ENCODE results near the gene PTPRN2. TPM values are rescaled to one million over a fixed set of nuclear protein-coding genes. Genes with fewer than 3 reads are reported as not detected.

Gene PTPRN2
- total and polyA plus RNA-seq, 7 donors, result 3.2 to 7.1 (median 5.5) TPM

- Histone ChIP-seq H3K9me3 (no peaks in the 10 kb centered on the region), H3K27me3 (peaks cover 0 to 8% (median 0%) of the 10 kb centered on the region in 3 donors), H3K27ac (no peak overlapping the region), H3K4me1 (no peaks in the 10 kb centered on the region), H3K36me3 (no peaks in the 10 kb centered on the region), H3K4me3 (no peak overlapping the region)
- intact Hi-C loops (cut with DNase I), result no loop called here
- TF ChIP-seq POLR2A (IDR thresholded peaks at IDR 0.05), result no peak
- no peak for TF ChIP-seq CTCF (IDR thresholded peaks at IDR 0.05)
- TF ChIP-seq POLR2AphosphoS5 (IDR thresholded peaks at IDR 0.05), result no peak
- no peak for TF ChIP-seq EP300 (IDR thresholded peaks at IDR 0.05)
- DNase-seq, result peak; percentile 27
- 92 to 93% methylated on average over 14 of the region's 14 CpGs for WGBS, 2 donors
Observed at GRCh38 chr7:157602581-157602980, 985.0 kb downstream of the PTPRN2 start.

GRCh38 chr7:157602156-157602555 lies 985.5 kb downstream of the PTPRN2 start:
- Histone ChIP-seq H3K4me1 (no peaks in the 10 kb centered on the region), H3K9me3 (no peaks in the 10 kb centered on the region), H3K27ac (no peak overlapping the region), H3K27me3 (peaks cover 0 to 8% (median 0%) of the 10 kb centered on the region in 3 donors), H3K4me3 (no peak overlapping the region), H3K36me3 (no peaks in the 10 kb centered on the region)
- TF ChIP-seq POLR2A (IDR thresholded peaks at IDR 0.05), result no peak
- no peak for TF ChIP-seq CTCF (IDR thresholded peaks at IDR 0.05)
- no peak for TF ChIP-seq EP300 (IDR thresholded peaks at IDR 0.05)
- no peak for TF ChIP-seq POLR2AphosphoS5 (IDR thresholded peaks at IDR 0.05)
- 93 to 94% methylated on average over 15 of the region's 15 CpGs for WGBS, 2 donors
- intact Hi-C loops (cut with DNase I), result no loop called here
- peak; percentile 22 for DNase-seq

- H3K36me3 ChIP-seq, result no peaks in the 10 kb centered on the region
- no peaks in the 10 kb centered on the region for H3K4me1 ChIP-seq
- peaks cover 0 to 8% (median 0%) of the 10 kb centered on the region in 3 donors for H3K27me3 ChIP-seq
- H3K27ac ChIP-seq, result no peak overlapping the region
- TF ChIP-seq EP300 (IDR thresholded peaks at IDR 0.05) (no peak), POLR2AphosphoS5 (IDR thresholded peaks at IDR 0.05) (no peak), POLR2A (IDR thresholded peaks at IDR 0.05) (no peak), CTCF (IDR thresholded peaks at IDR 0.05) (no peak)
- H3K9me3 ChIP-seq, result no peaks in the 10 kb centered on the region
- intact Hi-C loops (cut with DNase I), result no loop called here
- 86 to 89% methylated on average over 11 of the region's 11 CpGs for WGBS, 2 donors
- peak; percentile 44 for DNase-seq
- H3K4me3 ChIP-seq, result no peak overlapping the region
Observed at GRCh38 chr7:157601530-157601929, 986.1 kb downstream of the PTPRN2 start.

- Histone ChIP-seq H3K27me3 (no peaks in the 10 kb centered on the region), H3K4me1 (no peaks in the 10 kb centered on the region), H3K36me3 (no peaks in the 10 kb centered on the region), H3K4me3 (no peak overlapping the region), H3K9me3 (no peaks in the 10 kb centered on the region), H3K27ac (no peak overlapping the region)
- 90 to 94% methylated on average over 4 of the region's 4 CpGs for WGBS, 2 donors
- intact Hi-C loops (cut with DNase I), result no loop called here
- DNase-seq, result no peak
- no peak for TF ChIP-seq CTCF (IDR thresholded peaks at IDR 0.05)
- no peak for TF ChIP-seq EP300 (IDR thresholded peaks at IDR 0.05)
- TF ChIP-seq POLR2AphosphoS5 (IDR thresholded peaks at IDR 0.05), result no peak
- TF ChIP-seq POLR2A (IDR thresholded peaks at IDR 0.05), result no peak
Observed at GRCh38 chr7:157599491-157599890, 988.1 kb downstream of the PTPRN2 start.

GRCh38 chr7:157597562-157597961 lies 990.1 kb downstream of the PTPRN2 start:
- no peak for DNase-seq
- intact Hi-C loops (cut with DNase I), result no loop called here
- no peak overlapping the region for H3K27ac ChIP-seq
- H3K36me3 ChIP-seq, result no peaks in the 10 kb centered on the region
- no peak overlapping the region for H3K4me3 ChIP-seq
- no peaks in the 10 kb centered on the region for H3K9me3 ChIP-seq
- TF ChIP-seq POLR2A (IDR thresholded peaks at IDR 0.05), result no peak
- TF ChIP-seq EP300 (IDR thresholded peaks at IDR 0.05), result no peak
- TF ChIP-seq POLR2AphosphoS5 (IDR thresholded peaks at IDR 0.05), result no peak
- TF ChIP-seq CTCF (IDR thresholded peaks at IDR 0.05), result no peak
- no peaks in the 10 kb centered on the region for H3K27me3 ChIP-seq
- 27 to 56% methylated on average over 7 of the region's 7 CpGs for WGBS, 2 donors
- no peaks in the 10 kb centered on the region for H3K4me1 ChIP-seq

All from sigmoid colon (tissue), 7 donors.